Left colon (tissue), 2 donors: ENCODE data around the gene NFKBIE. TPM values are rescaled to one million over a fixed set of nuclear protein-coding genes. Genes with fewer than 3 reads are reported as not detected.

Experiments
- ATAC-seq: fragments of 200-7000 bp; cut with Tn5 transposase; one replicate; pipeline ENCODE4 v1.9.1; 2020; ENCODE audit warnings: mild to moderate bottlenecking, moderate library complexity
- DNase-seq, 2 donors: peaks; one replicate each; pipeline ENCODE4 v3.0.0-alpha.2; 2020
- intact Hi-C, 2 donors: fragments of 100-400 bp; cut with DNase I in 1 of 2; cut with micrococcal nuclease in 1 of 2; formaldehyde crosslinking; loops; one replicate each; pipeline versions ENCODE4 v1.11.2 to v1.14.0; 2022; cut with DNase I, micrococcal nuclease
- total RNA-seq, 2 donors: library from RNA; stranded (reverse); fragmentation: NEBNext Ultra II Directional; extraction: Animal tissue kit (Norgen Biotek cat#: 25700); gene quantifications; one replicate each; pipeline ENCODE4 v1.2.1, GENCODE V29; 2021
- donor health status: DM: no; HTN: no; CAD: no.
- donor health status: DM: yes; HTN: yes; CAD: no.

NFKBIE gene
- total RNA-seq, 2 donors from 2014 or later = 9.6 to 15.3 TPM

GRCh38 chr6:44276667-44277640 is 11.6 kb upstream of the NFKBIE start:
- intact Hi-C loops = no loop called here
- no peak for ATAC-seq
- no peak for DNase-seq

- intact Hi-C loops = no loop called here
- ATAC-seq = peak; percentile 82
- DNase-seq = peak in 1 of 2 donors; percentile 40
Observed at GRCh38 chr6:44275749-44276648, 10.6 kb upstream of the NFKBIE start.

GRCh38 chr6:44275271-44275748 is 10.0 kb upstream of the NFKBIE start:
- intact Hi-C loops = no loop called here
- ATAC-seq (no peak), DNase-seq (no peak)

- no peak for DNase-seq
- intact Hi-C loops = no loop called here
Observed at GRCh38 chr6:44273617-44274016, 8.3 kb upstream of the NFKBIE start.

GRCh38 chr6:44272999-44273566 is 7.7 kb upstream of the NFKBIE start:
- no peak for DNase-seq
- intact Hi-C loops = no loop called here
- ATAC-seq = no peak

More at GRCh38 chr6:44273617-44274016, 8.3 kb upstream of the NFKBIE start:
- ATAC-seq = no peak

GRCh38 chr6:44272529-44272928 is 7.2 kb upstream of the NFKBIE start:
- DNase-seq = no peak
- ATAC-seq = no peak
- intact Hi-C loops = no loop called here

- ATAC-seq = no peak
- intact Hi-C loops = no loop called here
Observed at GRCh38 chr6:44271914-44272313, 6.6 kb upstream of the NFKBIE start.

GRCh38 chr6:44271406-44271723 is 6.0 kb upstream of the NFKBIE start:
- intact Hi-C loops = no loop called here
- no peak for ATAC-seq

More at GRCh38 chr6:44271914-44272313, 6.6 kb upstream of the NFKBIE start:
- no peak for DNase-seq

GRCh38 chr6:44270526-44271405 is 5.4 kb upstream of the NFKBIE start:
- DNase-seq (no peak), ATAC-seq (no peak)
- intact Hi-C loops = no loop called here

More at GRCh38 chr6:44271406-44271723, 6.0 kb upstream of the NFKBIE start:
- no peak for DNase-seq

GRCh38 chr6:44269921-44270525 is 4.7 kb upstream of the NFKBIE start, which contains the start of gene TMEM151B:
TSS of gene TMEM151B (plus strand) at chr6:44270450. CDS start at chr6:44270743, 293 bp downstream.
- DNase-seq (no peak), ATAC-seq (no peak)
- intact Hi-C loops = loop anchor here in 1 of 2 donors (5.0 kb wide), 1 partner anchor 67 kb away; no protein-coding TSS in a partner anchor

- intact Hi-C loops = loop anchor here in 1 of 2 donors (5.0 kb wide), 1 partner anchor 68 kb away; no protein-coding TSS in a partner anchor
- no peak for DNase-seq
- ATAC-seq = no peak
Observed at GRCh38 chr6:44269178-44269920, 4.0 kb upstream of the NFKBIE start.

- ATAC-seq (peak; percentile 32), DNase-seq (peak in 1 of 2 donors; percentile 68)
- intact Hi-C loops = loop anchor here in 1 of 2 donors (5.0 kb wide), 1 partner anchor 69 kb away; no protein-coding TSS in a partner anchor
Observed at GRCh38 chr6:44268095-44268628, 2.8 kb upstream of the NFKBIE start.

GRCh38 chr6:44267252-44267651 is 1.9 kb upstream of the NFKBIE start:
- intact Hi-C loops = loop anchor here in 1 of 2 donors (5.0 kb wide), 1 partner anchor 70 kb away; no protein-coding TSS in a partner anchor
- no peak for ATAC-seq
- DNase-seq = no peak

GRCh38 chr6:44266347-44266746 is 996 bp upstream of the NFKBIE start:
- intact Hi-C loops = loop anchor here in 1 of 2 donors (5.0 kb wide), 1 partner anchor 71 kb away; no protein-coding TSS in a partner anchor
- DNase-seq (no peak), ATAC-seq (no peak)

GRCh38 chr6:44265722-44266233 is 427 bp upstream of the NFKBIE start:
- intact Hi-C loops = loop anchor here in 1 of 2 donors (5.0 kb wide), 1 partner anchor 72 kb away; no protein-coding TSS in a partner anchor
- DNase-seq (no peak), ATAC-seq (no peak)
